Ureter (tissue), 1 donor: ENCODE results near the gene KANK3. TPM values are rescaled to one million over a fixed set of nuclear protein-coding genes. Genes with fewer than 3 reads are reported as not detected.
"Not testable (repeated sequence)": the region's sequence is repeated elsewhere in the genome, so short reads cannot be mapped to it uniquely, and the experiment has no call there.

Source experiments
- DNase-seq: peaks from one replicate; pipeline ENCODE4 v3.0.0-alpha.2; 2020; ENCODE audit warnings: low spot score
- total RNA-seq: library from RNA; stranded (reverse); gene quantifications from one replicate; pipeline ENCODE4 v1.2.4, GENCODE V29; 2023
- donor health status: DM: yes; HTN: yes; CAD: no.

The KANK3 gene
- total RNA-seq: 12.8 TPM

- peak; percentile 94 for DNase-seq
Observed at GRCh38 chr19:8342684-8343482, at the start of gene KANK3. KANK3 (minus strand) TSS chr19:8343262; CDS start chr19:8337828, 5,434 bp downstream.

- no peak for DNase-seq
Observed at GRCh38 chr19:8392017-8392591, 49.0 kb upstream of the KANK3 start.

GRCh38 chr19:8391198-8392016 is 48.3 kb upstream of the KANK3 start:
- DNase-seq: no peak

GRCh38 chr19:8390617-8390981 is 47.5 kb upstream of the KANK3 start:
- peak; percentile 97 for DNase-seq

- DNase-seq: peak; percentile 100
Observed at GRCh38 chr19:8389891-8390616, 47.0 kb upstream of the KANK3 start, which contains the start of gene RAB11B. RAB11B (plus strand) TSS chr19:8390360; CDS start chr19:8390417, 57 bp downstream.

GRCh38 chr19:8388612-8388958 is 45.5 kb upstream of the KANK3 start:
- DNase-seq: no peak

- DNase-seq: no peak
Observed at GRCh38 chr19:8387688-8388611, 44.9 kb upstream of the KANK3 start.

GRCh38 chr19:8386990-8387389 is 43.9 kb upstream of the KANK3 start:
- DNase-seq: no peak

- DNase-seq: not testable (repeated sequence)
Observed at GRCh38 chr19:8386419-8386818, 43.4 kb upstream of the KANK3 start.

GRCh38 chr19:8385566-8385965 is 42.5 kb upstream of the KANK3 start:
- not testable (repeated sequence) for DNase-seq

- not testable (repeated sequence) for DNase-seq
Observed at GRCh38 chr19:8385103-8385502, 42.0 kb upstream of the KANK3 start.

GRCh38 chr19:8384569-8384968 is 41.5 kb upstream of the KANK3 start:
- not testable (repeated sequence) for DNase-seq

GRCh38 chr19:8379156-8379891 is 36.3 kb upstream of the KANK3 start:
- not testable (repeated sequence) for DNase-seq

GRCh38 chr19:8377598-8377997 is 34.5 kb upstream of the KANK3 start:
- DNase-seq: no peak

GRCh38 chr19:8376373-8376974 is 33.4 kb upstream of the KANK3 start:
- DNase-seq: not testable (repeated sequence)

GRCh38 chr19:8375766-8376165 is 32.7 kb upstream of the KANK3 start:
- not testable (repeated sequence) for DNase-seq

- no peak for DNase-seq
Observed at GRCh38 chr19:8373867-8374813, 31.1 kb upstream of the KANK3 start.
